HG03135 (cell line): Measurements from ENCODE around the gene SLC25A30.
"Not testable (repeated sequence)": the region's sequence is repeated elsewhere in the genome, so short reads cannot be mapped to it uniquely, and the experiment has no call there.

Experiments
- ATAC-seq: cut with Tn5 transposase; IDR thresholded peaks from one replicate; pipeline ENCODE4 v1.9.1; 2021; ENCODE audit warnings: mild to moderate bottlenecking, moderate library complexity; ENCODE audit not compliant: unreplicated experiment

SLC25A30 gene

DNA sequence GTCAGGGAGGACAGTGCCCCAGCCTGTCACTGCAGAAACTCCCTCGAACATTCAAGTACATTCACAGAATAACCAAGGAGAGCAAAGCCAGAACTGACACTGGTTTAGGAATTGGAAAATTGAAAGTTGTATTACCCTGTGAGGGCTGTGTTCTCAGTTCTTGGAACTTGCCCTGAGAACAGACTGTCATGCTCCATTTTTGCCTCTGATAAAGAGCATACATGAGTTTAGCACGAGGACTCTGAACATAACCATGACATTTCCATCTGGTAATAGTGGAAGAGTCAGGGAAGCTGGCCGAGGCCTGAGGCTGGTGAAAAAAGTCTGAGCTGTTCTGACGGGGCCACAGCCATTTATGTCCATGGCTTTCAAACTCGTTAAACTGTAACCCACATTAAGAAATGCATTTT is 15.2 kb upstream of the SLC25A30 start:
- ATAC-seq: no peak

DNA sequence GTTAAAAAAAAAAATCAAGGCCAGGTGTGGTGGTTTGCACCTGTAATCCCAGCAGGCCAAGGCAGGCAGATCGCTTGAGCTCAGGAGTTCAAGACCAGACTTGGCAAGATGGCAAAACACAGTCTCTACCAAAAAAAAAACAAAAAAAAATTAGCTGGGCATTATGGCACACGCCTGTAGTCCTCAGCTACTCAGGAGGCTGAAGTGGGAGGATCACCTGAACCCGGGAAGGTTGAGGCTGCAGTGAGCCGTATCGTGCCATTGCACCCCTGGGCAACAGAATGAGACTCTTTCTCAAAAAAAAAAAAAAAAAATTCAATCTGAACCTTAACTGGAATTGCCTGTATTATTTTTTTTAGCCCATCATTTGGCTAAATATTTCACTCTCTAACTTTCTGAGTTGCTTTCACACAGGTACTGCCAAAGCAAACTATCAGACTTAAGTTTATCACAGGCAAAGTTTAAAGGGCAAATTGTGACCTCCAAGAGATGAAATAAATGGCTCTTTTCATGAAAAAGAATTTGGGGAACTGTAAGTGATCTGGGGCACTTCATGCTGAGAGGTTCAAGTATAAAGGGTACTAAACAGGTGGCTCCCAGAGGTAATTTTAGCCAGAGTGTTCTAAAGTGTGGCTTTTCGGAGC is 14.7 kb upstream of the SLC25A30 start:
- ATAC-seq: no peak

DNA sequence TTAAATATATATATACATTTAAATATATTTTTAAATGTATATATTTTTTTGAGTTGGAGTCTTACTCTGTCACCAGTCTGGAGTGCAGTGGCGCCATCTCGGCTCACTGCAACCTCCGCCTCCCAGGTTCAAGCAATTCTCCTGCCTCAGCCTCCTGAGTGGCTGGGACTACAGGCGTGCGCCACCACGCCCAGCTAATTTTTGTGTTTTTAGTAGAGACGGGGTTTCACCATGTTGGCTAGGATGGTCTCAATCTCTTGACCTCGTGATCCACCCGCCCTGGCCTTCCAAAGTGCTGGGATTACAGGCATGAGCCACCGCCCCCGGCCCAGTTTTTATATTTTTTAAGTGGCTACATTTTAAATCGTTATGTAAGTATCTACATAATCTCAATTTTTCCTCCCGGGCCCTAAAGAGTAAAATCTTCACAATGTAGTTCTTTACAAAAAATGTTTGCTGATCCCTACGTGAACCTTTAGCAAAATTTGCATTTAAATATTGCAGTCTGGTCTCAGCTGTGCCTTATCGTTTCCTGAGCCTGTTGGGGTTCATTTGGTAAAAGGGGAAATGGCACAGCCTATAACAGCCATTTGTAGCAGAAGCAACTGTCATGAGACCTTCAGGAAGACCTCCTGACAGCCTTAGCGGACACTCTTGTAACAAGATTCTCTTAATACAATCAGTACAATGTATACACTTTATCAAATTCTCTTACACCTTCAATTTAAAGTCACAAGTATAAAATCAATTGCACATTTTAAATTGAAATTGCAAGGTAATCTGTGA is 8.1 kb upstream of the SLC25A30 start:
- not testable (repeated sequence) for ATAC-seq

DNA sequence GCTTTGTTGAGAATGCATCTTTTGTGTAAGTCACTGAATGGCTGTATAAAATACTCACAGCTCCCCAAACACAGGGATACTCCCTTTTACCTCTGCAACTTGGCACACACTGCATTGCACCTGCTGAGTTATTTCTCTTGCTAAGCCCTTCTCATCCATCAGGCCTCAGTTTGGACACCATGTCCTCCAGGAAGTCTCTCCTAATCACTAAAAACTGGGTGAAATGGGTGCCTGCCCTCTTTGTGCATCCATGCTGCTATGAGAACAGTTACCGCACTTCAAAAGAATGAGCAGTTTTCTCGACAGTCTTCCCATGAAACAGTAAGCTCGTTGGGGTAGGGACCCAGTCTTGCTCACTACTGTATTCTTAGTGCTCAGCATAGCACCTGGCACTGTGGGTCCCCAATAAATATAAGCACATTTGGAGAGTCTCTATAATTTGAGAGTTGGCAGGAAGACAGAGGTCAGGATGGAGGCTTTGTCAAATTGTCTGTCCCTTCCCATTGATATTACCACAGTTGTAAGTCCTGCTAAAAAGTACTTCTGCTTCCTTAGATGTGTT is 4.6 kb upstream of the SLC25A30 start:
- no peak for ATAC-seq

DNA sequence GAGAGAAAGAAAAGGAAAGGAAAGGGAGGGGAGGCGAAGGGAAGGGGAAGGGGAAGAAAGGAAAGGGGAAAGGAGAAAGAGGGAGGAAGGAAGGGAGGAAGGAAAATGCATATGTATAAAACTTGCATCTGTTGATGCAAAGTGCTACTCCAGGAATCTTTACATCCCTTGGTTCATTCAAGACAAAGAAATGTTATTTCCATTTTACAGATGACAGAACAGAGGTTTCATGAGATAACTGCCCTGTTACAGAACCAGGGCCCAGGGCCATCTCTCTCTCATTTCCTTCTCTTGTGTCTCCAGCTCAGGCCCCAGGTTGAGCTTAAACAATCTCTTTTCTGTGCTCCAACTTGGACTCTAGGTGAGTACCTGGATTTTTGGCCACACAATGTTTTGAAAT is 1.8 kb upstream of the SLC25A30 start:
- ATAC-seq: no peak

DNA sequence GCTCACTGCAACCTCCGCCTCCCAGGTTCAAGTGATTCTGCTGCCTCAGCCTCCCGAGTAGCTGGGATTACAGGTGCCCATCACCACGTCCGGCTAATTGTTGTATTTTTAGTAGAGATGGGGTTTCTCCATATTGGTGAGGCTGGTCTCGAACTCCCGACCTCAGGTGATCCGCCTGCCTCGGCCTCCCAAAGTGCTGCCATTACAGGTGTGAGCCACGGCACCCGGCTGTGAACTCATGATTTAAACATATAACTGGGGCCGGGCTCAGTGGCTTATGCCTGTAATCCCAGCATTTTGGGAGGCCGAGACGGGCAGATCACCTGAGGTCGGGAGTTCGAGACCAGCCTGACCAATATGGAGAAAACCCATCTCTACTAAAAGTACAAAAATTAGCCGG is 1.2 kb upstream of the SLC25A30 start:
- ATAC-seq: not testable (repeated sequence)

DNA sequence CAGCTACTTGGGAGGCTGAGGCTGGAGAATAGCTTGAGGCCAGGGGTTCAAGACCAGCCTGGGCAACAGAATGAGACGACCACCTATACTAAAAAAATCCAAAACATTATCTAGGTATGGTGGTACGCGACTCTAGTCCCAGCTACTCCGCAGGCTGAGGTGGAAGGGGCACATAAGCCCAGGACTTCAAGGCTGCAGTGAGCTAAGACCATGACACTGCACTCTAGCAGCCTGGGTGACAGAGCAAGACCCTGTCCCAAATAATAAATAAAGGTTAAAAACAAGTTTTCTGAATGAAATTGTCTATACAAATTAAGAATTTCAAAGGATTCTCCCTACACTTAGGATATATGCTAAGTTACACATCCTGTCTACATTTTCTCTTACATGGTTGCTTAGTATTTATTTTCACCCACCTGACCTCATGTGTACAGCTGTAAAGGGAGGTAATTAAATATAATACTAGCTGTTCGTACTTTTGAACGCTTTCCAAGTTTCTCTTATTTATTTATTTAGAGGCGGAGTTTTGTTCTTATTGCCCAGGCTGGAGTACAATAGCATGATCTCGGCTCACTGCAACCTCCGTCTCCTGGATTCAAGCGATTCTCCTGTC is 1.6 kb downstream of the SLC25A30 start:
- ATAC-seq: no peak

DNA sequence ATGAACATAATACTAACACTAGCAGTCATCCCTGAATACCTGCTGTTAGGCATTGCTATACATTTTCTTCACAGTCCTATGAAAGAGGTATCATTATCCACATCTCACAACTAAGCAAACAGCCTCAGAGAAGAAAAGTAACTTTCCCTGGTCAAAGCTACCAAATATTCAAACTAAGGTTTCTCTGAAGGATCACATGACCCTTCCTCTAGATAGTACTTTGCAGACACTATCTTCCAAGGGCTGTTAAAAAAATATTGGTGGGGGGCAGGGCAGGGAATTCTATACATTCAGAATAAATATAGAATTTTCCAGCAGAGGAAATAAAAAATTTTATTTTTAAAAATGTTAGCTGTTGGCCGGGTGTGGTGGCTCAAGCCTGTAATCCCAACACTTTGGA is 3.1 kb downstream of the SLC25A30 start:
- ATAC-seq: no peak

DNA sequence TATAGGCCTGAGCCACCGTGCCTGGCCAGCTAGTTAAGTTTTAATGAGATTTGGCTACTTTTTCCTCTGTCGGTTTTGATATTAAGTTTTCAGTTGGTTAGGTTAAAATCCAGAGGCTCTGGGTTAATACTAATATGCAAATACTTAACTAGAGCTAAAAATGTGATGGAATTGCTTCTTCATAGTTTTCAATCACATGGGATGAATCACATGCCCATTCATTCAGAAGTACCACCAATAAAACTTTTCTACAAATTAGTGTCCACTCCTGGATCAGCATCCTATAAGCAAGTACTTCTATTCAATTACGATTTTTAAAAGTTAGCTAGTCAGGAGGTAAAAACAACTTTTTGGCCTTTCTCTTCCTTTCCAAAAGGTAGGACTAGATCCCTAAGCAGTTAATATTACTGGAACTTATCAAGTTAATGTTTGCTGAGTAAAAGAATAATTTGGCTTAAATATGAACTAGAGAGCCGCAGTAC is 4.3 kb downstream of the SLC25A30 start:
- ATAC-seq: no peak

DNA sequence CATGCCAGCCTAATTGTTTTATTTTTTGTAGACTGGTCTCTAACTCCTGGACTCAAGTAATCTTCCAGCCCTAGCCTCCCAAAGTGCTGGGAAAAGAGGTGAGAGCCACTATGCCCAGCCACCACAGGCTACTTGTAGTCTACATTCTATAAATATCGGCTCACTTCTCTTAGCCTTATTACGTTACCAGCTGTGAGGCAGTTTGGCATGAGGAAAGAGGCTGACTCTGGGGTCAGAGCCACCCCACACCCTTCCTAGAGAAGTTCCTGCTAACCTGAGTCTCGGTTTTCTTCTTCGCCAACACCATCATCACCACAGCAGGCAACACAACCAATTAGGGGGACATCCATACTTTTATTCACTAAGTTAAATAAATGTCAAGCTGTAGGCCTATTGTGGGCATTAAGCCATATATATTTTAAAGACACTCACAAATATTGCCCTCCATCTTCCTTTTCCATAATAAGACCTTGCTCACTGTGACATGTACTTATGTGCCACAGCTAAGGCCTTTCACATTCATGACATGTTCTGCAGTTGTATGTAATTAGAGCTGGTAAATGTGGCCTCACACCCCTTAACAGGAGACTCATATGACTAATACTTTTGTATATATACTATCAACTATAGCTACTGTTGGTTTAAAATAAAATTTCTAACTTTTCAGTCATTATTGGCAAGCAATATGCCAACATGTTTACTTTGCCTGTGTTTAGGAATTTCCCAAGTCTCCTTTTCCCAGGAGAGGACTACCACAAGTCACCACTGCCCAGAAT is 5.7 kb downstream of the SLC25A30 start:
- no peak for ATAC-seq

DNA sequence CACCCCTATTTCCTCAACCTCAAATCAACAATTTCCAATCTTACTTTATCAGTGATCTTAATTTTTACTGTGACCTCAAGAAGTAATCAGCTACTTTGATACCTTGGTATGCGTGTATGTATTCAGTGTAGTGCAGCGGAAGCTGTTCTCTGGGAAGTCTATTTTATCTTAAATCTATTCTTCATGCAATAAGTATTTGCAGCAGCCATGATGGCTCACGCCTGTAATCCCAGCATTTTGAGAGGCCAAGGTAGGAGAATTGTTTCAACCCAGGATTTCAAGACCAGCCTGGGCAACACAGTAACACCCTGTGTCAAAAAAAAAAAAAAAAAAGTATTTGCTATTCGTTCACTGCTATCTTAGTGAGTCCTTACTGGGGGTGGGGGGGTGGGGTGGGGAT is 6.5 kb downstream of the SLC25A30 start:
- no peak for ATAC-seq

DNA sequence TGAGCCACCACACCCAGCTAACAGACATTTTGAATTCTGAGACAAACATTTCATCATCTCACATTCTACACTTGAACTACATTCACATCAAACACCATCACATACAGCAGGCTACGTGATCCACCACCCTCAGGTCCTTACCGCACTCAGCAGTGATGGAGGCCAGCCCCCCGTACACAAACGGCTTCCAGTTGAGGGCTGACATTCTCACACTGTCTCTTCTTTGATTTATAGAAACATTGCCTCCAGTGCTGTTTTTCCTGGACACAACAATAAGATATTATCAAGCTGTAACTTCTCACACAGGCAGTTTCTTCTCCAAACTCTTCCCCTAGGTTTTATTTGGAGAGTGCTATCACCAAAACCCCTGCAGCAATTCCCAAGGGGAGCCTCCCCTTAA is 7.0 kb downstream of the SLC25A30 start:
- ATAC-seq: no peak

DNA sequence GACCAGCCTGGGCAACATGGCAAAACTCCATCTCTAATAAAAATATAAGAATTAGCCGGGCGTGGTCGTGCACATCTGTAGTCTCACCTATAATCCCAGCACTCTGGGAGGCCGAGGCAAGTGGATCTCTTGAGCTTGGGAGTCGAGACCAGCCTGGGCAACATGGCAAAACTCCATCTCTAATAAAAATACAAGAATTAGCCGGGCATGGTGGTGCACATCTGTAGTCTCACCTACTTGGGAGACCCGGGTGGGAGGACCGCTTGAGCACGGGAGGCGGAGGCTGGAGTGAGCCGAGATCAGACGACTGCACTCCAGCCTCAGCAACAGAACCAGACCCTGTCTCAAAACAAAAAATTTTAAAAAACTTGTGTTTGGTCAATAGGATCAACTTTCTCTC is 7.7 kb downstream of the SLC25A30 start:
- no peak for ATAC-seq

DNA sequence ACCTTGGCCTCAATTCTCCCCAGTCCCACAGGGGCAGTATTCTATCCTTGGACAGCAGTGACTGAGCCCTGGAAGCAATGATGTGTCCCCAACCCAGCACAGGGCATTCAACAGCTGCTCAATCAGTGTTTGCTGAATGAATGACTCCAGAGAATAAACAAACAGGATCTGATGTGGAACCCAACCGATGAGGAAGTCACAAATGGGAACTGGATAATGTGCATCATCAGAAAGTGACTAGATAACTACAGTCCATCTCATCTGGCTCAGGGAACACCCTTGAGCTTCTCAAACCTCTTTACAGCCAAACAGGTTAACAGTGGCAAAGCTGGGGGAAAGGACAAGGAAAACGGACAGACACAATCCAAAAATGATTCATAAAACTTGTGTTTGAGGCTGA is 8.2 kb downstream of the SLC25A30 start:
- no peak for ATAC-seq

DNA sequence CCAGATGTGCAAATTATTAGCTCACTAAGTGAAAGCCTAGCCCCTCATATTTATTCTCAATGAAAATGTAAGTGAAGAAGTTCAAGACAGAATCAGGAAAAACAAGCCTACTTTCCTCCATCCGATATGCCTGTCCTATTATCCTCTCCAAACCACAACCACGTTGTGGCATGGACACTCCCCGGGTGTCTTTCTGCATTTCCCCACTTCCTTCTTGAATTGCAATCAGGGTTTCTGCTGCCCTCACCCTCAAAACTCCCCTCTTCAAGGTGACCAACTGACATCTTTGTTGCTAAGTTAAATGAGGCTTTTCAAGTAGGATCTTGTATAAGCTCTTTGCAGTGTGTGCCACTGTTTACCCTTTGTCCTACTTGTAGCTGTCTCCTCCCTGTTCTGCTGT is 11.8 kb downstream of the SLC25A30 start:
- no peak for ATAC-seq

DNA sequence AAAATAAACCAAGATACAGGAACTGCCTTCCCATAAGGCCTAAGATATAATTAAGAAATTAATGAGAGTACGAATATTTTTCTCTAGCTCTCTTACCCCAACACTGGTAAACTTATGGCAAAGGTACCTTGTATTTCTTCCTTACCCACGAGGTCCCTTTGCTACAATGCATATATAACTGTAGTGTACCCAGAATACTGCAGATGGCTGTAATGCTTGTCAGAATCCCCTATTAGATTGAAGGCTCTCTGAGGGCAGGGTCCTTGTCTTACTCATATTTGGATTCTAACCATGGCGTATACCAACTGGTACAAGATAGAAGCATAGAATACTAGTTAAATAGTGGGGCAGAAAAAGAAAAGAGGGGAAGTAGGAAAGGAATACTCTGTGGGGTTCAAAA is 15.1 kb downstream of the SLC25A30 start:
- ATAC-seq: no peak

DNA sequence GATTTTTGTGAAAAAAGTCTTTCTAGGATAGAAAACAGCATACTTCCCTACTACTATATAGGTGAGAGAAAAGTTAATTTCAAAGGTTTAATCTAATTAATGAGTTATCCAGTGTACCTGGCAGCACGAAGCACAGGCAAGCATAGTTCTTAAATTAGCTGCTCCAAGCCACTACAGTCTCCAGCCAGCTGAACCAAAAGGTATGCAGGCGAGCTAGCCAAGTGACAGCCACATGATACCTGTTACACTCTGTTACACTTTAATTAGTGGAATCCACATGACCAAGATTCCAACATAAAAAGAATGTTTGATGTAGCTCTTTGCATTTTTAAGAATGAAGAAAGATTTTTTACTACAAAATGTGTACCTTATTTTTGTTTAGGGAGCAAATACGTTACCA is 15.5 kb downstream of the SLC25A30 start:
- no peak for ATAC-seq

DNA sequence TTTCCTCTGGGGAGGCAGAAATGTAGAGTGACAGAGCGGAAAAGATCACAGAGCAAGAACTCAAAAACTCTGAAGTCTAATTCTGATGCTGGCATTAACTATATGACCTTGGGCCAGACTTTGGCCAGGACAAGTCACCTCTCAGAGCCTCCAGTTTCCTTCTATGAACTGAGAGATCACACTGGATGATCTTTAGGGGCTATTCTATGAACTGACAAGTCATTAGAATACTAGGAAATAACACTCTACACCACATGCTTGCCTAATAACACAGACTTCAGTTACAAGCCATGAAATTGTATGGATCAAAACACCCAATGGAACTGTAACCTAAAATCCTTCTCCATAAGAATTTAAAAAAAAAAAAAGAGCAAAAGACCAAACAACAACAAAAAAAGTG is 16.9 kb downstream of the SLC25A30 start:
- no peak for ATAC-seq

DNA sequence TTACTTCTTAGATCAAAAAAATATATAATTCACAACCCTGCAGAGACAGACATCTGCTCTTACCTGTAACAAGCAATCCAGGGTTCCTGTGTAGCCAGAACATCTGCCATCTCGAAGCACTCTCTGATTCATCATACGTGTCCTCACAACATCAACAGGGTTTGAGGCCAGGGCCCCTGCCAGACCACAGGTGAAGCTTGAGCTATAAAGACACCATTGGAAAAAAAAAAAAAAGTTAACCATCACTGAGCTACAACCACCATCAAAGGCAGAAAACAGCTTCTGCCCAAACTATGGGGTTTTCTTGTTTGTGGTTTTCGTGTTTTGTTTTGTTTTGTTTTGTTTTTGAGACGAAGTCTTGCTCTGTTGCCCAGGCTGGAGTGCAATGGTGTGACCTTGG is 19.3 kb downstream of the SLC25A30 start:
- no peak for ATAC-seq

DNA sequence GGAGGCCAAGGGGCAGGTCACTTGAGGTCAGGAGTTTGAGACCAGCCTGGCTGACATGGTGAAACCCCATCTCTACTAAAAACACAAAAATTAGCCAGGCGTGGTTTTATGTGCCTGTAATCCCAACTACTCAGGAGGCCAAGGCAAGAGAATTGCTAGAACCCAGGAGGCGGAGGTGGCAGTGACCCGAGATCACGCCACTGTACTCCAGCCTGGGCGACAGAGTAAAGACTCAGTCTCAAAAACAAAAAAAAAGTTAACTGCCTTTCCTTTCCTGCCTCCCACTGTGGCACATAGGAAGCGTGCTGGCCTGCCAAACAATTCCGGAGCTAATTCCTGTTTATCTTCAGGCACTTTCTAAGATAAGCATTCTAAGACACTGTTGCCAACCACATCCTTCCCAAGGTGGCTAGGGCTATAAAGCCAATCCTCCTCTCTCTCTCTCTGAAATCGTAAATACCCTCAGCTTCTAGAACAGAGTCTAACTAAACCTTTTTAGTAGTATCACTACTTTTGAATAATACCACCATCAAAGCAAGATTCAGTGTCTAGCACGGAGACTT is 21.6 kb downstream of the SLC25A30 start:
- no peak for ATAC-seq
